ENCODE data around the gene LAMA2. TPM values are rescaled to one million over a fixed set of nuclear protein-coding genes. Genes with fewer than 3 reads are reported as not detected.

Gene LAMA2
- total RNA-seq, 1 experiment from 2014 or later: 8.2 TPM

- TF ChIP-seq POLR2AphosphoS5 (IDR thresholded peaks at IDR 0.05; ENCODE audit: low read depth, low read length) (no peak; the same call in 1 of the 2 replicates), EZH2phosphoT487 (IDR thresholded peaks at IDR 0.05; ENCODE audit: borderline replicate concordance) (no peak), POLR2A (IDR thresholded peaks at IDR 0.05; ENCODE audit: borderline replicate concordance, extremely low read depth, insufficient read depth, insufficient read length) (no peak), EGR1 (IDR thresholded peaks at IDR 0.05; ENCODE audit: low read depth) (no peak), EZH2 (IDR thresholded peaks at IDR 0.05) (no peak), FOSL1 (IDR thresholded peaks at IDR 0.05; ENCODE audit: low read depth) (peak; percentile 33; the same call in 1 of the 2 replicates), ZNF274 (IDR thresholded peaks at IDR 0.05; ENCODE audit: low read depth, low read length) (no peak), YY1 (IDR thresholded peaks at IDR 0.05; ENCODE audit: extremely low read depth, insufficient replicate concordance, low read depth, low read length) (no peak), CEBPB (IDR thresholded peaks at IDR 0.05; ENCODE audit: low read depth) (peak; percentile 45; the same call in 1 of the 2 replicates), SRF (IDR thresholded peaks at IDR 0.05; ENCODE audit: low read depth) (no peak), ATF3 (IDR thresholded peaks at IDR 0.05) (no peak; the same call in 1 of the 2 replicates), CBX3 (IDR thresholded peaks at IDR 0.05; ENCODE audit: low read depth) (peak; percentile 66), RAD21 (IDR thresholded peaks at IDR 0.05; ENCODE audit: low read depth) (peak; percentile 10; the same call in 1 of the 2 replicates), MAX (IDR thresholded peaks at IDR 0.05) (peak; percentile 38; the same call in 1 of the 2 replicates), ELF1 (IDR thresholded peaks at IDR 0.05; ENCODE audit: borderline replicate concordance, low read depth) (no peak), ZFX (IDR thresholded peaks at IDR 0.05) (no peak), JUND (IDR thresholded peaks at IDR 0.05) (peak; percentile 62), SP1 (IDR thresholded peaks at IDR 0.05; ENCODE audit: low read depth) (no peak; the same call in 1 of the 2 replicates), TCF7L2 (IDR thresholded peaks at IDR 0.05; ENCODE audit: borderline replicate concordance, extremely low read depth, insufficient read depth, insufficient read length) (no peak)
Measured at GRCh38 chr6:129312880-129313279, 429.9 kb downstream of the LAMA2 start (continued).

- H3K4me2 ChIP-seq (ENCODE audit: low read length): no peak overlapping the region
- H3K9me2 ChIP-seq (ENCODE audit: insufficient read depth): no peaks in the 10 kb centered on the region
- DNase-seq (ENCODE audit: low read depth, low spot score) (no peak), ATAC-seq (no peak)
- POLR2A ChIA-PET: no interaction called here
- peaks cover 14% of the 10 kb centered on the region in 2 experiments; a peak in 3 of 4 replicates for H3K4me1 ChIP-seq (ENCODE audit: control insufficient read depth in 1 of 2, insufficient read depth in 2 of 2, low read length in 2 of 2)
- no TSS peak for BruUV-seq (replicated peaks)
- CTCF ChIA-PET: no interaction called here
- H3K9me3 ChIP-seq (ENCODE audit: control insufficient read depth in 1 of 2, insufficient read depth in 1 of 2, low read depth in 1 of 2, low read length in 2 of 2): no peaks in the 10 kb centered on the region
- no peaks in the 10 kb centered on the region for H3K36me3 ChIP-seq (ENCODE audit: control insufficient read depth in 1 of 2, insufficient read depth in 2 of 2, low read length in 2 of 2)
- no peaks in the 10 kb centered on the region for H3K79me2 ChIP-seq (ENCODE audit: insufficient read depth, low read length)
- intact Hi-C loops (cut with micrococcal nuclease): no loop called here
- no peaks in the 10 kb centered on the region for H4K20me1 ChIP-seq (ENCODE audit: insufficient read depth)
- H3K4me3 ChIP-seq (replicated peaks in 1 of 2; ENCODE audit: low read depth in 1 of 2, low read length in 2 of 2): no peak overlapping the region
- no peak overlapping the region for H3K9ac ChIP-seq (ENCODE audit: low read length)
- no peak for TF ChIP-seq ZFX (IDR thresholded peaks at IDR 0.05)
- no peak for TF ChIP-seq SRF (IDR thresholded peaks at IDR 0.05; ENCODE audit: low read depth)
- TF ChIP-seq JUND (IDR thresholded peaks at IDR 0.05): no peak
- no peak for TF ChIP-seq SIN3A (IDR thresholded peaks at IDR 0.05; ENCODE audit: low read depth)
- no peak for TF ChIP-seq CEBPB (IDR thresholded peaks at IDR 0.05; ENCODE audit: low read depth)
- no peak overlapping the region for H3K27ac ChIP-seq (ENCODE audit: low read depth, low read length)
- H2AFZ ChIP-seq (ENCODE audit: low read depth, low read length, poor library complexity, severe bottlenecking): no peak overlapping the region
- RAD21 ChIA-PET (ENCODE audit: low non-redundant PET in 1 of 2, low total read pairs in 2 of 2, uncharacterized antibody in 2 of 2, unreplicated experiment in 2 of 2): no interaction called here
- H3K27me3 ChIP-seq (ENCODE audit: insufficient read depth, low read length): no peaks in the 10 kb centered on the region
Measured at GRCh38 chr6:129314575-129314974, 431.6 kb downstream of the LAMA2 start.
